ENCODE results near the gene KCNJ14.

DNA sequence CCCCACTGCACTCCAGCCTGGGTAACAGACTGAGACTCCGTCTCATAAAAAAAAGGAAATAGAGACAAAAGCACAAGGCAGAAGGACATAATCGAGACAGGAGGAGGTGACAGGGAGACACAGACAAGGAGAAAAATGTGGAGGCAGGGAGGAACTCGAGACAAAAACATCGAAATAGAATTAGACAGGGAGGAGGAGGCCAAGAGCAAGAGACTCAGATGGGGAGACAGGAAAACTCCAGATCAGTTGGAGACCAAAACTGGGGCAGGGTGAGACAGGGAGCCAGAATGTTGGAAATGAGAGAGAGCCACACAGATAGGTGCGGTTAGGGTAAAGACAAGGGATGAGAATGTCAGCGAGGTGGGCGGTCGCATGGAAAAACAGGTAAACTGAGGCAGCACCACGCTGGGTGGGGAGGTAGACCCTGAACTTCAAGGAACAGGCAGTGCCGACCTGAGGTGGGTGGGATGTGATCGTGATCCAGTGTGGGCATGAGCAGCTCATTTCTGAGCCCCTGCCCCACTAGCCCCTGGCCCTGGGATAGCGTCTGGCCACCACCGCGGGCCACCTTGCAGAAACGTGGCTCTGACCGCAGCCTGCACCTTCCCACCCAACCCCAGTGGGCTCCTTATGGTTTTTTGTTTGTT, 29.0 kb downstream of the KCNJ14 start:
- no peak for TF ChIP-seq POLR2A (IDR thresholded peaks at IDR 0.05)
- TF ChIP-seq, protein P1, sequence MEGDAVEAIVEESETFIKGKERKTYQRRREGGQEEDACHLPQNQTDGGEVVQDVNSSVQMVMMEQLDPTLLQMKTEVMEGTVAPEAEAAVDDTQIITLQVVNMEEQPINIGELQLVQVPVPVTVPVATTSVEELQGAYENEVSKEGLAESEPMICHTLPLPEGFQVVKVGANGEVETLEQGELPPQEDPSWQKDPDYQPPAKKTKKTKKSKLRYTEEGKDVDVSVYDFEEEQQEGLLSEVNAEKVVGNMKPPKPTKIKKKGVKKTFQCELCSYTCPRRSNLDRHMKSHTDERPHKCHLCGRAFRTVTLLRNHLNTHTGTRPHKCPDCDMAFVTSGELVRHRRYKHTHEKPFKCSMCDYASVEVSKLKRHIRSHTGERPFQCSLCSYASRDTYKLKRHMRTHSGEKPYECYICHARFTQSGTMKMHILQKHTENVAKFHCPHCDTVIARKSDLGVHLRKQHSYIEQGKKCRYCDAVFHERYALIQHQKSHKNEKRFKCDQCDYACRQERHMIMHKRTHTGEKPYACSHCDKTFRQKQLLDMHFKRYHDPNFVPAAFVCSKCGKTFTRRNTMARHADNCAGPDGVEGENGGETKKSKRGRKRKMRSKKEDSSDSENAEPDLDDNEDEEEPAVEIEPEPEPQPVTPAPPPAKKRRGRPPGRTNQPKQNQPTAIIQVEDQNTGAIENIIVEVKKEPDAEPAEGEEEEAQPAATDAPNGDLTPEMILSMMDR (IDR thresholded peaks at IDR 0.05) = no peak
- TF ChIP-seq POLR2AphosphoS5 (IDR thresholded peaks at IDR 0.05) = no peak
